ENCODE measurements around the gene ZNF577.
A peak's percentile ranks its signal among the peaks of the same experiment; 100 is the strongest.
"Not testable (repeated sequence)": the region's sequence is repeated elsewhere in the genome, so short reads cannot be mapped to it uniquely, and the experiment has no call there.

The ZNF577 gene

DNA sequence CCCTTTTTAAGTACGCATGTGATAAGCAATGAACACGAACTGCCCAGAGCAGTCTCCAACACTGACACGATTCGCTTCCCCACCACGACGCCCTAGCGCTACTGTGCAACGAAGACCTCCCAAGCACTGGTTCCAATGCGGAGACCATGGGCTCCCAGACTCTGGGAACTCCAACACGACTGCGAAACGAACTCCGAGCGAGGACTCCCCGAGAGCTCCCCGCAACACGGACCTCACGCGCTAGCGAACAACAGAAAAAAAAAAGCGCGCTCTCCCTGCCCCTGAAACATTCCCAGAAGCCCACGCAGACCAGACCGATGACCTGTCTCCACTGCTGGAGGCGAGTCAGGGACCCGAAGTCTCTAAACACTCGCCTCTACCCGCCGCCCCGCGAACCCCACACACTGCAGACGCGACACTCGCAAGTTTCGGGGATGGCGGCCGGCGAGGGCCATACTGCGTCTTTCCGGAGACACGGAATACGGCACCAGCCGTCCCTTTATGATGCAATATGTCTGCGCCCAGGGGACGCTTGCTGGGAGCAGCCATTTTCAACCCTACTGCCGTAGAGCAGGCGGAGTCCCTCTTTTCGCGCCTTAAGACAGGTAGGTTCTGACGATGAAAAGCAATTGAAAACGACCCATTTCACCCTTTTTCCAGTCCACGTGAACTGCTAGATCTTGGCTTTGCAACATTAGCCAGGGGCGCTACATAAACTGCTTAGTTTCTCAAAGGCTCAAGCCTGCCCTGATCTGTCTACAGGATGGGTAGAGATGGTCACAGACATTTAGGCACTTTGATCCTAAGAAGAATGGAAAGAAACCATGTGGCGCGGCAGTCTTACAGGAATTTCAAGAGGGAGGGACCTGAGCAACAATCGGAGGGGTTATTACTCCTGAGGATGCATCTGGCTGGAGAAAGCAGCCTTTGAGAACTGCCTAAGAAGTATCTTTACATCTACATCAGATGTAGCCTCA is at the start of gene ZNF577:
ZNF577 (minus strand) TSS at position 430 of the 977 bp plus-strand sequence. CDS start 7,569 bp downstream, outside the sequence.
- peak; percentile 80 for DNase-seq (ENCODE audit: low spot score)

- DNase-seq (ENCODE audit: low spot score), result no peak
Measured at GRCh38 chr19:51931921-51932320, 44.2 kb upstream of the ZNF577 start.

DNA sequence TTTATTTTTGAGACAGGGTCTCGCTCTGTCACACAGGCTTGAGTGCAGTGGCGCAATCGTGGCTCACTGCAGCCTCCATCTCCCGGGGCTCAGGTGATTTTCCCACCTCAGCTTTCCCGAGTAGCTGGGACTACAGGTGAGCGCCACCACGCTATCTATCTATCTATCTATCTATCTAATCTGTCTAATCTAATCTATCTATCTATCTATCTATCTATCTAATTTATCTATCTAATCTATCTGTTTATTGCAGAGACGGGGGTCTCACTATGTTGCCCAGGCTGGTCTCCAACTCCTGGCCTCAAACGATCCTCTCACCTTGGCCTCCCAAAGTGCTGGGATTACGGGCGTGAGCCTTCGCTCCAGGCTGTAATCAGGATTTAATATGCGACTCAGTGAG is 40.1 kb upstream of the ZNF577 start:
- DNase-seq (ENCODE audit: low spot score), result no peak

- DNase-seq (ENCODE audit: low spot score), result peak; percentile 92
Measured at GRCh38 chr19:51926784-51927741, 39.3 kb upstream of the ZNF577 start, which contains the start of gene ZNF613. Gene ZNF613 (plus strand): TSS chr19:51927472. CDS start chr19:51936221, 8,749 bp downstream.

GRCh38 chr19:51926426-51926783 is 38.7 kb upstream of the ZNF577 start:
- no peak for DNase-seq (ENCODE audit: low spot score)

DNA sequence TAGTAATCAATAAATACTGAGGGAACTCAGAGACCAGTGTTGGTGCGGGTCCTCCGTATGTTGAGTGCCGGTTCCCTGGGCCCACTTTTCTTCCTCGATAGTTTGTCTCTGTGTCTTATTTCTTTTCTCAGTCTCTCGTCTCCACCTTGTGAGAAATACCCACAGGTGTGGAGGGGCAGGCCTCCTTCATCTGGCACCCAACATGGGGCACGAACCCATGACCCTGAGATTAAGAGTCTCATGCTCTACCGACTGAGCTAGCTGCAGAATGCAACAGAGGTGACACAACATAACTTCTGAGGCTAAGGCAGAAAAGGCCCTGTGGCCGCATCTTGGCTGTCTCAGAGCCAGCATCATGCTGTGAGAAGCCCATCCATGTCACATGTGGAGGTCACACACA is 34.2 kb upstream of the ZNF577 start:
- DNase-seq (ENCODE audit: low spot score), result no peak

DNA sequence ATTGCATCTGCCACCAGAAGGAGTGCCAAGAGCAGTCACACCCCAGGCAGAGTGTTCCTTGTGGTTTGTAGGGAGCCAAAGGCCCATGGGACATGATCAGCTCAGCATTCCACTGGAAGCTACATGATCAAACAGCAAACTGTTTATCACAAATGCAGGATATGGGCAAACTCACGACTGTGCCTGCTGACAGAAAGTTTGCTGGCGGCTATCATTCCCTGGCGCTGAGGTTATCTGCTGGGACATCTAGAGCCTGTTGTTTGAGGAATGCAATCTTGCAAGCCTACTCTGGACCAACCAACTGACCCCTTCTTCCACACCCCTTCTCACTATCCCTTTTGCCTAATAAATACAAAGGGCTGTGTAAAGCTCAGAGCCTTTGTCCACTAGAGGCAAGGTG is 31.9 kb upstream of the ZNF577 start:
- DNase-seq (ENCODE audit: low spot score), result no peak

DNA sequence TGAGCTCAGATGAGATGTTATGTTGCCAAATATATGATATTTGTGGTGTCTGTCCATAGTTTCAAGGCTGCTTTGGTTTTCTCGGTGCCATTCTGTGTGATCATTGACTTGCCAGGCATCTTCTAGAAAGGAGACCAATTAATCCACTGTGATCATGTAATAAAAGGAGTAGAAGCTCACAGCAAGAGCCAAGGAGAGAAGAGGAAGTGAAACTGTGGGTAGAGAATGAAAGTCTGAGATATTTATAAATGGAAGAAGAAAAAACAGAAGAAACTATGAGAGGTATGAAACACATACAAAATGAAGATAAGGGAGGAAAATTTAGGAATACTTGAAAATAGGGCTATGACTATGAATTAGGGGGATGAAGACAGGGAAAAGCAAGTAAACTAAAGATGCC is 28.4 kb upstream of the ZNF577 start:
- no peak for DNase-seq (ENCODE audit: low spot score)

GRCh38 chr19:51915324-51915867 is 27.6 kb upstream of the ZNF577 start:
- no peak for DNase-seq (ENCODE audit: low spot score)

DNA sequence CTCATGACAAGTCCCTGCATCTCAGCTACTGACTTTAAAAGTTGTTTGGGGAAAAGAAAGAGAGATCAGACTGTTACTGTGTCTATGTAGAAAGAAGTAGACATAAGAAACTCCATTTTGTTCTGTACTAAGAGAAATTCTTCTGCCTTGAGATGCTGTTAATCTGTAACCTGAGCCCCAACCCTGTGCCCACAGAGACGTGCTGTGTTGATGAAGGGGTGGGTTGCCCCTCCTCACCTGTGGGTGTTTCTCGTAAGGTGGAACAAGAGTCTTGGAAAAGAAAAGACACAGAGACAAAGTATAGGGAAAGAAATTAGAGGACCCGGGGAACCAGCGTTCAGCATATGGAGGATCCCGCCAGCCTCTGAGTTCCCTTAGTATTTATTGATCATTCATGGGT is 20.2 kb upstream of the ZNF577 start:
- not testable (repeated sequence) for DNase-seq (ENCODE audit: low spot score)

- not testable (repeated sequence) for DNase-seq (ENCODE audit: low spot score)
Measured at GRCh38 chr19:51906108-51906507, 18.4 kb upstream of the ZNF577 start.

- not testable (repeated sequence) for DNase-seq (ENCODE audit: low spot score)
Measured at GRCh38 chr19:51905639-51906038, 17.9 kb upstream of the ZNF577 start.

GRCh38 chr19:51905206-51905605 is 17.5 kb upstream of the ZNF577 start:
- no peak for DNase-seq (ENCODE audit: low spot score)

GRCh38 chr19:51904331-51905165 is 16.8 kb upstream of the ZNF577 start, which contains the start of gene ZNF649:
Gene ZNF649 (minus strand): TSS chr19:51905017. CDS start chr19:51900107, 4,910 bp downstream.
- peak; percentile 86 for DNase-seq (ENCODE audit: low spot score)

DNA sequence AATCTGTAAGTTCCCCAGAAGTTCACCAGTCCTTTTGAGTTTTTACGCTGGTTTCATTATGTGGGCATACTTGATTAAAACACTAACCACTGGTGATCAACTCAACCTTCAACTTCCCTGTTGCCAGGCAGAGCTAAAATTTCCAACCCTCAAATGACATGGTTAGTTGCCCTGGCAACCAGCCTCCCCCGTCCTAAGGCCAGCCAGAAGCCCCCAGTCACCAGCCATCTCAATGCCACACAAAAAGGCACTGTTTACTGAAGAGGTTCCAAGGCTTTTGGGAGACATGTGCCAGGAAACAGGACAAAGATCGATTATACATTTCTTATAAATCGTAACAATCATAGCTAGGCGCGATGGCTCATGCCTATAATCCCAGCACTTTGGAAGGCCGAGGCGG is 15.4 kb upstream of the ZNF577 start:
- peak; percentile 66 for DNase-seq (ENCODE audit: low spot score)

DNA sequence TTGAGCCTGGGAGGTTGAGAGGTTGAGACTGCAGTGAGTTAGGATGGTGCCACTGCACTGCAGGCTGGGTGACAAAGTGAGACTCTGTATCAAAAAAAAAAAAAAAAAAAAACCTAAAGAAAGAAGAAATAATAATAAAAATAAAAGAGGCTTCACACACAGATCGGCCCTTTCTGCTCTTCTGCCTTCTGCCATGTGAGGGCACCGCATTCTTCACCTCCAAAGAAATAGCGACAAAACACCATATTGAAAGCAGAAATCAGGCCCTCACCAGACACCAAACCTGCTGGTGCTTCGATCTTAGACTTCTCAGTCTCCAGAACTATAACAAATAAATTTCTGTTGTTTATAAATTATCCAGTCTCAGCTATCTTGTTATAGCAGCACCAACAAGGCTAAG is 14.1 kb upstream of the ZNF577 start:
- DNase-seq (ENCODE audit: low spot score), result no peak

- no peak for DNase-seq (ENCODE audit: low spot score)
Measured at GRCh38 chr19:51891193-51891747, 3.5 kb upstream of the ZNF577 start.

DNA sequence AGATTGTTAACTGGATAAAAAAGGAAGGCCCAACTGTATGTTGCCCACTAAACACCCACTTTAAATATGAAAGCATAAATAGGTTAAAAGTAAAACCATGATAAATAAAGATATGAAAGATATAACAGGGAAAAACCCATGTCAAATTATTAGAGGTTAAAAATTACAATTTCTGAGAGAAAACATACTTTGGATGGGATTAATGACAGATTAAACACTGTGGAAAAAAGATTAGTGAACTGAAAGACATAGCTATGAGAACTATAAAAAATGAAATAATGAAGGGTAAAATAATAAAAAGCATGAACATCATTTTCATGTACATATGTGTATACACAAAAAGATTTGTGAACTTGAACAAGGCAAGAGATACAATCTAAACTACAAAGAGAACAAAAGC is 2.2 kb upstream of the ZNF577 start:
- DNase-seq (ENCODE audit: low spot score), result no peak

DNA sequence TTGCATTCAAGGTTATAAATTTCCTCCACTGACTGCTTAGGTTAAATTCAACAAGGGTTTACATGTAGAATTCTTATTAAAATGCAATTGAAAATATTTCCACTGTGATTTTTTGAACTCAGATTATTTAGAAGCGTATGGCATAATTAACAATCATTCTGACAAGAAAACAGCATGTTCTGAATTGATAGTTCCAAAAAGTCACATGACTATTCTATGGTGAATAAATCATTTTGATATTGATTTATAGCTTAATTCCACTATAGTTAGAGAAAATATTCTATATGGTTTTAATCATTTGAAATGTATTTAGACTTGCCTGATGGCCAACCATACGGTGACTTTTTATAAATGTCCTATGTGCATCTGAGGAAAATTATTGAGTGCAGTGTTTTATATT is 3.0 kb downstream of the ZNF577 start:
- no peak for DNase-seq (ENCODE audit: low spot score)

DNA sequence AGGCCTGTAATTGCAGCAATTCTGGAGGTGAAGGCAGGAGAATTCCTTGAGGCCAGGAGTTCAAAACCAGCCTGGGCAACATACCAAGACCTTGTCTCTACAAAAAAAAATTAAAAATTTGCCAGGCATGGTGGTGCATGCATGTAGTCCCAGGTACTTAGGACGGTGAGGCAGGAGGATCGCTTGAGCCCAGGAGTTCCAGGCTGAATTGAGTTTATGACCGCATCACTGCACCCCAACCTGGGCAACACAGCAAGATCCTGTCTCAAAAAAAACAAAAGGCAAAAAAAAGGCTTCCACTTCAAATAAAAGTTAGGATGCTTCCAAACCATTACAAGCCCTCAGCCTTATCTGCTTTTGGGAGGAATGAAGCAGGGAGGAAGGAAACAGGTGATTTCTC is 5.2 kb downstream of the ZNF577 start:
- DNase-seq (ENCODE audit: low spot score), result no peak

DNA sequence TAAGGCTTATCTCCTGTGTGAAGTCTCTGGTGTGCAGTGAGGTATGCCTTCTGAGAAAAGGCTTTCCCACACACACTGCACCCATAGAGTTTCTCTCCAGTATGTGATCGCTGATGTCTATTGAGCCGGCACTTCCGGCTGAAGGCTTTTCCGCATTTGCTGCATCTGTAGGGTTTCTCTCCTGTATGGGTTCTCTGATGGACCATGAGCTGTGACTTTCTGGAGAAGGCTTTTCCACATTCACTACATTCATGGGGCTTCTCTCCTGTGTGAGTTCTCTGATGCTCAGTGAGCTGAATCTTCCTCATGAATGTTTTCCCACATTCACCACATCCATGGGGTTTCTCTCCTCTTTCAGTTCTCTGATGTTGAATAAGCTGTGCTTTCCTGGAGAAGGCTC is 14.7 kb downstream of the ZNF577 start:
- DNase-seq (ENCODE audit: low spot score), result no peak
